RPMI7951 (cell line): ENCODE measurements around the gene ASPHD2. TPM values are rescaled to one million over a fixed set of nuclear protein-coding genes. Genes with fewer than 3 reads are reported as not detected.

Experiments used
- DNase-seq: peaks from one replicate; pipeline ENCODE4 v3.0.0-alpha.2; 2012; ENCODE audit warnings: low read depth
- total RNA-seq: library from RNA; depleted of rRNA; stranded (reverse); fragments of >200 nt; shearing (Covaris generic); gene quantifications from 2 replicates; pipeline ENCODE4 v1.2.3, GENCODE V29; 2014

Gene ASPHD2
- total RNA-seq, 1 experiment from 2014 or later, result 1.4 TPM

DNA sequence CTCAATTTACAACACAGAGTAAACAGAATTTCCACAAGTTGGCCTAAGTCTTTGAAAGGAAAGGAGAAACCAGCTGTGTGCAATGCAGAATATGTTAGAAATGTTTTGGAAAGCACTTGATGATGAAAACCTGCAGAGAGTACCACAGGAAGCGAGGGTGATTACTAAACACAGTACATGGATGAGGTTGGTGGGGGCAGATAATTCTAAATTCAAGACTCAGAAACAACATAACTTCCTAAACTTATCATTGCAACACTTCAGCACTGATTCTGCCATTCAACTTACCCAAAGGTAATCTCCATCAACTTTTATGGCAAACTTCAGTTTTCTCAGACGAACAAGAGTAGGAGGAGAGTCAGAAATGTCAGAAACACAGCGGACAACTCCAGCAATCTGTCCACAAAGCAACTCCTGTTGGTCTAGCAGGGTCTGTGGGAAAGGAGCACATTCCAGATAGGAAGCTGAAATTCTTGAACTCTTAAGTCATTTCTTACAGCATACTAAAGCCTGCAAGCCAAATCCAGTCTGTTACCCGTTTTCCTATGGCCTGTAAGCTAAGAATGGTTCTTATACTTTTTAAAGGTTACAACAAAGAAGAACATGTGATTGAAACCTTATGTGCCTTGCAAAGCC is 47.8 kb downstream of the ASPHD2 start:
- peak; percentile 85 for DNase-seq

DNA sequence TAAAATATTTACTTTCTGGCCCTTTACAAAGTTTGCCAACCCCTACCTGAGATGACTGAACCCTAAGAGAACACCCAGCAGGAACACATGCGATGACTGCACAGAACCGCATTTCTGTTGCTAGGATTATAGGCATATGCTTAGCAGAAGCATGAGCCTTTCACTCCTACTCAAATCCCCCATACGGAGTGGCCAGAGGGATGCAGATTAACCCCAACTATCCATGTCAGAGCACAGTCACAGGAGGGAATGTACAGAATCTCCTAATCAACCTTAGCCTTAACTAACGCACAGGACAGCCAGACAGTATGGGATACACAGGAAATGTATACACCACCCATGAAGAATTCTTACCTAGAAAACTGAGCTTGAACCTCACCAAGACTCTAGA is 48.3 kb downstream of the ASPHD2 start:
- DNase-seq, result no peak

DNA sequence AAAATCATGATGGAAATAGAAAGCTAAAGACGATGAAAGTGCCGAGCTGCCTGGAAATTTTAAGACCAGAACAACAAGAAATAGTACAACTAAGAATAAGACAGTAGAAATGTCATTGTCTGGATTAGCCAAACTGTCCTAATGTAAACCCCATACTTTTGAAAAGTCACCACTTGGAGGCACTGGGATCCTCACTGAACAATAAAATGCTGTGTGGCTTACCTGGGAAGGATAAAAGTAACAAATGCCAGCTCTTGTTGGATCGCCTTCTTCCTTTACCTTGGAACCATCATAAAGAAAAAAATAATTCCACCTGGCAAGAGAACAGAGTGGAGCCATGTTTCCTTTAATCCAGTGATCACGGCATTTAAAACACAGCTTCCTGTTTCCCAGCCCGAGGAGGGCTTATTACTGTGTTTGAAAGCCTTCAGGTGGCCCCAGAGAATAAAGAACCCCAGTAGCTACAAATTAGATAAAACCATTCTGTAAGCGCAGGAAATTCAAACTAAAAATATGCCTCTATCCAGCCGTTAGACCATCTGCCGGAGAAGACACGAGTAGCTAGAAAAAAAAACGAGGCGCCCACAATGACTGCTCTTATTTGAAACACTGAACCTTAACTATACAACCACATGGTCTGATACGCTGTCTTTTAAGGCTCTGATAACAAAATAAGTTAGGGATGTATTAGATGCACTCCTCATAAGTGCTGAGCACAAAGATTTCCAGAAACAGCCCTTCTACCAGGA is 50.2 kb downstream of the ASPHD2 start:
- DNase-seq, result peak; percentile 19

DNA sequence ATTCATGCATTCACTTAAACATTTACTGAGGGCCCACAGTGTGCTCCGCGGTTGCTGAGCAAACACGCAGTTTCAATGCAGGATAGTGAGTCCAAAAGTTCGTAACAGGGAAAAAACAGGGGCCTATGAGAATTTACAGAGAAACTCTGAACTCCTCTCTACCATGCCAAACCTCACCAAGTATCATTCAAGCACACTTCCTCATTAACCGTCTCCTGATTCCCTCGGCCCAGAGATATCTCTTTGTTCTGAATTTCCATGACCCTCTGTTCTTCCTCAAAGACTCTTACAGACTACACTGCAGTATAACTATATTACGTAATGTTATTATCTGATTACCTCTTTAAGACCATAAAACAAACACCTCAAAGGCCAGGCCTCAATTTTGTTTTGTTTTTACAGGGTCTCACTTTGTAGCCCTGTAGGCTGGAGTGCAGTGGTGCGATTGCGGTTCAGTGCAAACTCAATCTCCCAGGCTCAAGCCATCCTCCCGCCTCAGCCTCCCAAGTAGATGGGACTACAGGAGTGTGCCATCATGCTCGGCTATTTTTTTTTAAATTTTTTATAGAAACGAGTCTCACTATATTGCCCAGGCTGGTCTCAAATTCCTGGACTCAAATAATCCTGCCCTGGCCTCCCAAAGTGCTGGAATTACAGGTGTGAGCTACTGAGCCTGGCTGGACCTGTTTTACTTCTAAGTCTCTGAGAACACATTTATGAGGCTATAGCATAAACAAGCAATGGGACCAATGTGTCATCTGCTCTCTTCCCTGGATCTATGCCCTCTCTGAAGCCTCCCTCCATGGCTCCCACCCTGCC is 50.9 kb downstream of the ASPHD2 start:
- no peak for DNase-seq

DNA sequence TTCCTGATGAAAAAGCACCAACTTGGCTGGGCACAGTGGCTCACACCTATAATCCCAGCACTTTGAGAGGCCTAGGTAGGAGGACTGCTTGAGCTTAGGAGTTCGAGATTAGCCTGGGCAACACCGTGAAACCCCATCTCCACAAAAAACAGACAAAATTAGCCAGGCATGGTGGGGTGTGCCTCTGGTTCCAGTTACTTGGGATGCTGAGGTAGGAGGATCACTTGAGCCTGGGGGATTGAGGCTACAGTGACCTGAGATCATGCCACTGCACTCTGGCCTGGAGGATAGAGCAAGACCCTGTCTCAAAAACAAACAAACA is 51.5 kb downstream of the ASPHD2 start:
- no peak for DNase-seq

DNA sequence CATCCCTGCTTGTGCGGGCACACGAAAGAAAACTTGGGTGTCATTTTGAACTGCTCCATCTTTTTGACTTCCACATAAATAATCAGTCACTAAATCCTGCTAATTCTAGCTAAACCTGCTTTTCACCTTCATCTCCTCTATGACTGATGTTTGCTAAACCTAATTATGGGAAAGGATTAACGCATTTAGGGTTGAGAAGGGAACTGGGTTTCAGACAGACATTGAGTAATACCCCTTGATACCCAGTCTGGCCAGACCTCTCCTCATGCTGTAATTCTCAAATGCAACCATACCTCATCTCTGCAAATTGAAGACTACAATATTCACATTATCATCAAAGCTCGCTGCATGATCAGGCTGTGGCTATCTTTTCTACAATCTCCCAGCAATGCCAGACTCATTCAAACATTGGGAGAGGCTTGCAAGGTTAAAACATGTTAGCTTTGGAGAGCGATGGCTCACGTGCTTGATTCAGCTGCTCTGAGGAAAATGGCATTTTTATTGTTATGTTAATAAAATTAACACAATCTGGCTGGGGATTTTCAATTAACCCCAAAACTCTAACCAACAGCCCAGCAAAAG is 52.1 kb downstream of the ASPHD2 start:
- DNase-seq, result no peak

DNA sequence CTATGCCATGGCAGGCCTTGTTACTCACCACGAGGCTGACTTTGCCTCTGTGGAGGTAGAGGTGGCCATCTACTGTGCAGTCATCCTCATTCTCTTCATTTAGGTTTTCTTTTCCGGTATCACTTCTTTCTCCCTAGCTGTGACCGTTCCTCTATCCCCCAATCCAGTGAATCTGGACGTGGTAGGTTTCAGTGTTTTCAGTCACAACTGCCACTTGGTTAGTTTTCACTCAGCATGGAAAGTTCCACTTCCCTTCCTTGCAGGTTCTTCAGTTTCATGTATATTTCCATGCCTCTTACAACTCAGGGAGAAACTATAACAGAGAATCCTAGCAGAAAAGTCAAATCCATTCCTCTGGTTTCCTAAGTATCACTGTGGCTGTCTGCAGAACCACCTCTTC is 52.6 kb downstream of the ASPHD2 start:
- DNase-seq, result no peak

DNA sequence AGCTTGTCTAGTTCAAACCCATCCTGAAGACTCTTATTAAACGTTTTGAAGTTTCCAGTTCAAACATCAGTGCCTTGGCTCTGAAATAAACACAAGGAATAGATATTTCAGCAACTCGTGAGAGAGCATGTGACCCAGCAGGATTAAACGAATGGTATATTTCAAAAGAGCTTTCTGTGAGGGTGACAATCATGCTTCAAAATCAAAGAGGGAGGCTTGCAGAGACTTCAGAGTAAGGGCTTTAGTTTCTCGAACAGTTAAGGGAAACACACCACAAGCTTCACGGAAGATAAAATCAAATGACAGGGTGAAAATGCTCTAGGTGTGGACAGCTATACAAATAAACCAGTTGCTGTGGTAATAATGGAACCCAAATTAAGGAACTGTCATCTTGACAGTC is 53.1 kb downstream of the ASPHD2 start:
- no peak for DNase-seq

DNA sequence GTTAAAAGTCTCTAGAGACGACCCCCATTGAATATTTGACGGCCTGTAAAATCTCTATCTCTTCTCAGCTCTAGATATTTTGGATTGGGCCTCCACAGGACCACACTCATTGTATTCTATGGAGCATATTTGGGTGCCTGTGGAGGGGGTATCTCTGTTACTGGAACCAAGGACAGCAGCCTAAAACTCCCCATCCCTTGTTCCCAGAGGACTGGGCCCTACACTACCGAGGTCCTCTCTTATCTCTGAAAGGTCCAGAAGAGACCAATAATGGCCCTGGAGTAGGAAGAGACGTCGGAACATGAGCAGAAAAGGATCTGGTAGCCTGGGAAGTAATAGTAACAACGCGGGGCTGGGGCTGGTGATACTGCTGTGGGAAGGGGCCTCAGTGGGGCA is 54.0 kb downstream of the ASPHD2 start:
- DNase-seq, result no peak

DNA sequence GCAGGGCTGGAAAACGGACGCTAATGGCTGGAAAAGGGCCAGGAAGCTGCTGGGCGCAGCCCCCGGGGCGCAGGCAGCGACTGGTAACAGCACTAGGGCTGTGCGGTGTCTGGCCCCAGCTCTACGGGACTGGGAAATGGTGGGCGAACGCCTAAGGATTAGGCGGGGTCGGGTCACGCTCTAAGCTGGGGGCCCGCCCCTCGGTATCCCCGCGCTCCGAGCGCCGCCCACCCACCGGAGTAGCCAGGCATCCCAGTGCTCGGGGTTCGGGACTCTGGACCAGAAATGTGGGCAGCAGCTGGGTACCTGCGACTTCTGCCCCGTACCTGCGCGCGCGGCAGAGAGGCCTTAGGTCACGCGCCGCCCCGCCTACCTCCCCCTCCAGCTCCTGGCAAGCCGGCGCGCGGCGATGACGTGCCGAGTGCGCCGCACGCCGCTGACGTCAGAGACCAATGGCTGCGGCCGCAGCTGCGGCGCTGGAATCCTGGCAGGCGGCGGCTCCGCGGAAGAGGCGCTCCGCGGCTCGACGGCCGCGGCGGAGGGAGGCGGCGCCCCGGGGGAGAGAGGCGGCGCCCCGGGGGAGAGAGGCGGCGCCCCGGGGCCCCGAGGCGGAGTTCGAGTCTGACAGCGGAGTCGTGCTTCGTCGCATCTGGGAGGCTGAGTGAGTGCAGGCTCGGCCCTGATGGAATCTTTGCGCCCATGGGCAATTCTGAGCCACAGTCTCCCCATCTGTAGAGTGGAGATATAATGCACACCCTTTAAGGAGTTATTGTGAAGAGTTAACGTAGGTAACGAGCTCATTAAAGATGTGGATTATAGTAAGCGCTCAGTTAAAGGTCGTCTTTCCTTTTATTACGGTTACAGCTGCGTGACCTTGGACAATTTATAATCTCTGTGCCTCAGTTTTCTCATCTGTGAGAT is 54.6 kb downstream of the ASPHD2 start, which contains the start of the genes HPS4 and SRRD:
Gene HPS4, minus strand, starts transcription at position 345 of the 921 bp plus-strand sequence. CDS start 2,021 bp downstream, outside the sequence.
Gene SRRD, plus strand, starts transcription at position 439 of the 921 bp plus-strand sequence. Its CDS starts 14 bp downstream, at position 453.
- DNase-seq, result peak; percentile 85

DNA sequence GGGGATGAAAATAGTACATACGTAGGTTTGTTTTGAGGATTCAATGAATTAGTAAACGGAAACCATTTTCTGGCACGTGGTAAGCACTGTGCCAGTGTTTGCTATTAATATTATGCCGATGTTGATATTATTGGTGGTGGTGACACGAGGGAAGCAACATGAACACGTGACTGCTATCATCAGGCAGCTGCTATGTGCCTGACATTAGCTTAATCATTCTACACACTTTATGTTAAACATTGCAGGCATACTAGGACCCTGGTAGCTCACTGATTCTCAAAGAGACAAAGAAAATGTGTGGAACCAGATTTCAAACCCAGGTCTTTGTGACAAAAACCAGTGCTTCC is 55.3 kb downstream of the ASPHD2 start:
- no peak for DNase-seq

DNA sequence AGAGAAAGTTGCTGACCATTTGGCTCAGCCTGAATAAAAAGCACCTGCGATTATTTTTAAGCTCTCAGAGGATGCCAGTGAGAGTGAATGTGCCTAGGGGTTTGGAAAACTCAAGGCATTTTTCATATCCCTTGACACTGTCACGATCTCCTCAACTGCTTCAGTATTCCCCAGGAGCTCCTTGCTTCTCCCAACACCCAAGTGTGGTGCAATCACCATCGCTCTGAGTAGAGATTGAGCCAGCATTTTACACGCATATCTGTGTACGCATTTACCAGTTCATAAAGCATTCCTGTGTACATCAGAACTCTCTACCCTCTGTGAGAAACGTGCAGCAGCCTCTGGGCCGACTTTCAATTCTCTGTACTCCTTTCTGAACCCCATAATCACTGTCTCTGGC is 56.0 kb downstream of the ASPHD2 start:
- DNase-seq, result no peak

DNA sequence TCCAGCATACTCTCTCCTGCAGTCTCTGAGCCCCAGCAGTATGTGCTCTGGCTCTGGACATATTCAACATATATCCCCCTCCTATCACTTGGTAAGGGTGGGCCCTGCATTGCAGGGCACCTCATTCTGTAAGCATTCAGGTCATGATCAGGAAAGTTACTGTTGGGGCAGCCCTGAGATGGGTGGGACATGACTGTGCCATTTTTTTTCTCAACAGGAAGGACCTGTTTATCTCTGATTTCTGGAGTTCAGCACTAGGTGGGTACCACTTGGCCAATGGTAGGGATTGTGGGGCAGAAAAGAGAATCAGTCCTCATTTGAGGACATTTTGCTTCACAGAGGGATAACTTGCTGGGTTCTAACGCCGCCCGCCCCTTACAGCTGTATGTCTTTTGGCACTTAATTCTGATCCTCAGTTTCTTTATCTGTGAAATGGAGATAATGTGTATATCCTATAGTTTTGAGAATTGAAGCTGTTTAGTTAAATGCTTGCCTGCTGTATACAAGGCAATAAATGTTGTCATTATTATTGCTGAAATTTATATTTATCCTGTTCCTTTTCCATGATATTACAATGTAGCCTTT is 56.8 kb downstream of the ASPHD2 start:
- no peak for DNase-seq

DNA sequence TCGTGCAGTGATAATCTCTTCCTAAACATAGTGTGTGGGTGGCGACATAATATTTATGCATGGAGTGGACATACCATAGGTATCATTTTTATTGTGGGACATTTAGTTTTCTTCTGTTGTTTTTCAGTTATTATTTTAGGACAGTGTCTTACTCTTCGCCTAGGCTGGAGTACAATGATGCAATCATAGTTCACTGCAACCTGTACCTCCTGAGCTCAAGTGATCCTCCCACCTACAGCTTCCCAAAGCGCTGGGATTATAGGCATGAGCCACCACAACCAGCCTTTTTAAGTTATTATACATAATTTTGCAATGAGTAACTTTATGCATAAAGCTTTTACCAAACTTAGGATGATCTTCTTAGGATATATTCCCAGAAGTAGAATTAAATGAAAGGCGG is 57.3 kb downstream of the ASPHD2 start:
- no peak for DNase-seq

DNA sequence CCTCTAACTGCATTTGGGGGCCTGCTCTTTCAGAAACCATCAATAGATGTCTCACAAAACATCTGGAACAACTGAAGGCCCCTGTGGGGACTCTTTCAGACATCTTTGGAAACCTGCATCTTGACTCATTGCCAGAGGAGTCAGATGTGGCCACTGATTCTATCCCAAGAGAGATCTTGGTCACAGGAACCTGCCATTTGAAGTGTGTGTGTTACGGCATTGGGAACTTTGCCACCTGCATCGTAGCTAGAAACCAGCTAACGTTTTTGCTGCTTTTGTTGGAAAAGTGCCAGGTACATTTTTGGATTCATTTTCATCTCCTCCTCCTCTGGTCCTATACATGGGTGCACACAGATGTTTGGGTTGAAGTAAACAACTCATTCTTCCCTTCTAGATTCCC is 58.9 kb downstream of the ASPHD2 start:
- DNase-seq, result no peak

DNA sequence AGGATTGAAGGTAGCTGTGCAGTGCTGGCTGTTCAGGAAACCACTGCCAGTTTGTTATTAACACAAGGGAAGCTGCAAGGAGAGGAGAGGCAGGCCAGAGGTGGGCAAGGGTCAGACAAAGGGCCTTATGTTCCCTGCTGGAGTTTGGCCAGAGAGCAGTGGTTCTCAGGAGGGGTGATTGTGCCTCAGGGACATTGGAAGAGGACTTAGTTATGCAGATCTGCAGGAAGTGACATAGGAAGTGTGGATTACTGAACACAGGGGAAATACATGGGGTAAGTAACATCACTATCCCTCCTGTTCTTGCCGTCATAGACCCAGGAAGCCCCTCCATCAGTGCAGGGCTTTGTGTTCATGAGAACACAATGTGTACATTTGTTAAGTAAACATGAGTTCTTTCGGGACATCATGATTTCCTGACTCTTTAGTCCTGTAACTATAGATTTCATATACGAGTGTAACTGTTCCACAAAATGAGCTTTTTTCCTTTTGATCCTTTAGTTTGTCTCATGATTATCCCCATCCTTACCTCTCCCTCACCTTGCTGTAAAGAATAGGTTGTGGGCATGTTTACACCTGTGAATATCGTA is 60.5 kb downstream of the ASPHD2 start:
- DNase-seq, result peak; percentile 46

DNA sequence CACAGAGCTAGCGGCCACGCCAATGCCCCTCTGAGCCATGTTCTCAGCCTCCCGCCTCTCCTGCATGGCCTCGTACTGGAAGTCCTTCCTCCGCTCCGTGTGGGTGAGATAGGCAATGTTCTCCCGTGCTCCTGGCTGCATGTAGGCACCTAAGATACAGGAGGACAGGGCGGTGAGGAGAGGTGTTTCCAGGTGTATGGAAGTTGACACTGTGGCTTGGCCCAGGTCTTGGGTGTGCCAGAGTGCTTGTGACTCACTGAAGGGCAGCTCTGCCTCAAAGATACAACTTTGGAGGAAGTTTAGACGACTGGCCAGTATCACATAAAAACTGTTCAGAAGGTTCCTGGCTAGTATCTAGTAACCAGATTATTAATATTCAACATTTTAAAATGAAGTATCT is 63.2 kb downstream of the ASPHD2 start:
- no peak for DNase-seq

DNA sequence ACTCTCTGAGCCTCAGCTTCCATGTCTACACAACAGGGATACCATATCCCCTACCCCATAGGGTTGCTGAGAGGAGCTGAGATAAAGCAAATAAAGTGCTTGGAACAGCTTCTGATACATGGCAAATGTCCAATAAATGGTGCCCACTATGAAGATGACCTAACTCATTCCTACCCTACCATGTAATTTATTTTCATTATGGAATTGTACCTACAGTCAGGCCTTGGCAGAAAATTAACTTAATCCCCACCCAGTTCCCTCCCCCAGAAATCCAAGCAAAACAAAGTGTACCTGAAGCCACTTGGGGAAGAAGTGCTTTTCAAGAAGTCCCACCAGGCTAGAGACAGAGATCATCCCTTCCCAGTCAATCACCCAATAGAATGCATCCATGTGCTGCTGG is 65.4 kb downstream of the ASPHD2 start:
- DNase-seq, result no peak
